OCI-LY1 (cell line): ENCODE measurements around the gene SRRM2.

ENCODE experiments used
- CTCF ChIP-seq: fragments of 200-600 bp; sonication (generic), shearing (Covaris generic); IDR thresholded peaks from 2 replicates; pipeline ENCODE4 v1.5.1; 2017; ENCODE audit warnings: mild to moderate bottlenecking, antibody characterized with exemption, low read length, moderate library complexity, mixed read lengths
- EZH2 ChIP-seq: fragments of 200-600 bp; sonication (generic), shearing (Covaris generic); IDR thresholded peaks from 2 replicates; pipeline ENCODE4 v1.8.0; 2017; ENCODE audit warnings: borderline replicate concordance, mixed run types, mild to moderate bottlenecking, antibody characterized with exemption, low read length, moderate library complexity, mixed read lengths

GRCh38 chr16:2719328-2720063 is 32.9 kb upstream of the SRRM2 start:
- TF ChIP-seq CTCF (no peak), EZH2 (no peak)
